D721Med (cell line): ENCODE data around the gene HAS3.

ENCODE experiments used
- DNase-seq: peaks from one replicate; pipeline ENCODE4 v3.0.0; 2011; ENCODE audit warnings: low spot score; ENCODE audit not compliant: insufficient read length
- FAIRE-seq: peaks from 2 replicates; lab custom pipeline; 2011; peaks lifted over from hg19 to GRCh38; lab: Jason Lieb, UNC
- TF ChIP-seq, protein P1 (sequence below): IDR thresholded peaks from 2 replicates; pipeline ENCODE4 v1.5.1; 2012; ENCODE audit warnings: mild to moderate bottlenecking, control low read depth; ENCODE audit not compliant: insufficient read depth; ENCODE audit errors: missing control alignments

The HAS3 gene

DNA sequence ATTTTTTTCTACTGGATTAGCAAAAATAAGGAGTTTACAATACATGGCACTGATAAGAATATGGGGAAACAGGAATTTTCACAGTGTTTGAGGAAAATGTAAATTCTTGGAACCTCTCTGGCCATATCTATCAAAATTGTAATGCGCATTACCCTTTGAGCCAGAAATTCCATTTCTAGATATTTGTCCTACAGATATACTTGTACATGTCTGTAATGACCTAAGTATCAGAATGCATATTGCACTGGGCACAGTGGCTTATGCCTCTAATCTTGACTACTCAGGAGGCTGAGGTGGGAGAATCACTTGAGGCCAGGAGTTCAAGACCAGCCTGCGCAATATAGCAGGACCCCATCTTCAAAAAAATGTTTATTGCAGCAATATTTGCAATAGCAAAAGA is 25.8 kb upstream of the HAS3 start:
- FAIRE-seq (no peak), DNase-seq (no peak)
- TF ChIP-seq, protein P1, sequence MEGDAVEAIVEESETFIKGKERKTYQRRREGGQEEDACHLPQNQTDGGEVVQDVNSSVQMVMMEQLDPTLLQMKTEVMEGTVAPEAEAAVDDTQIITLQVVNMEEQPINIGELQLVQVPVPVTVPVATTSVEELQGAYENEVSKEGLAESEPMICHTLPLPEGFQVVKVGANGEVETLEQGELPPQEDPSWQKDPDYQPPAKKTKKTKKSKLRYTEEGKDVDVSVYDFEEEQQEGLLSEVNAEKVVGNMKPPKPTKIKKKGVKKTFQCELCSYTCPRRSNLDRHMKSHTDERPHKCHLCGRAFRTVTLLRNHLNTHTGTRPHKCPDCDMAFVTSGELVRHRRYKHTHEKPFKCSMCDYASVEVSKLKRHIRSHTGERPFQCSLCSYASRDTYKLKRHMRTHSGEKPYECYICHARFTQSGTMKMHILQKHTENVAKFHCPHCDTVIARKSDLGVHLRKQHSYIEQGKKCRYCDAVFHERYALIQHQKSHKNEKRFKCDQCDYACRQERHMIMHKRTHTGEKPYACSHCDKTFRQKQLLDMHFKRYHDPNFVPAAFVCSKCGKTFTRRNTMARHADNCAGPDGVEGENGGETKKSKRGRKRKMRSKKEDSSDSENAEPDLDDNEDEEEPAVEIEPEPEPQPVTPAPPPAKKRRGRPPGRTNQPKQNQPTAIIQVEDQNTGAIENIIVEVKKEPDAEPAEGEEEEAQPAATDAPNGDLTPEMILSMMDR: no peak

DNA sequence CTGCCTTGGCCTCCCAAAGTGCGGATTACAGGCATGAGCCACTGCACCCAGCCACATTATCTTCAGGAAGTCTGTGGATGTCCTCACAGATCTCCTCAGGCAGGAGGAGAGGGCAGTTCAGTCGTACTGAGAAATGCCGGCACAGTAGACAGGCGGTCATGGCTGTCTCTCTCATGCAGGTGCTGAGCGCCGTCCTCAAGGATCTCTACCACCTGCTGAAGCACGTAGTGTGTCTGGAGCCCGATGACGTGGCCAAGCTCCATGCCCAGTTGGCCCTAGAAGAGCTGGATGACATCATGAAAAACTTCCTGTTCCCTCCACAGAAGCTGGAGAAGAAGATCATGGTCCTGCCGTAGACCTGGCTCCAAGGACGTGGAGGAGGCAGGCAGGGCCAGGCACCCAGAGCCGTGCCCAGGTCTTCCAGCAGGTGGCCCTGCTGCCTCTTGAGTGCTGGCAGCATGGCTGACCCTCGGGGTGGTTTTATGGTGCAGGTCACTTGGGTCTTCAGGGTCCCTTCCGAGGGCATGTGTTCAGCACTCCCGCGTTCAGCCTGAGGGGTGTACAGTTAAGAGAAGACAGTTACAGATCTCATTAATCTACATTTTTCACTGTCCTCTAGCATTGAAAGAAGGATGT is 22.0 kb upstream of the HAS3 start:
- TF ChIP-seq, protein P1: no peak
- FAIRE-seq (no peak), DNase-seq (no peak)

GRCh38 chr16:69084289-69084688 is 21.2 kb upstream of the HAS3 start:
- no peak for FAIRE-seq
- TF ChIP-seq, protein P1: no peak
- no peak for DNase-seq

DNA sequence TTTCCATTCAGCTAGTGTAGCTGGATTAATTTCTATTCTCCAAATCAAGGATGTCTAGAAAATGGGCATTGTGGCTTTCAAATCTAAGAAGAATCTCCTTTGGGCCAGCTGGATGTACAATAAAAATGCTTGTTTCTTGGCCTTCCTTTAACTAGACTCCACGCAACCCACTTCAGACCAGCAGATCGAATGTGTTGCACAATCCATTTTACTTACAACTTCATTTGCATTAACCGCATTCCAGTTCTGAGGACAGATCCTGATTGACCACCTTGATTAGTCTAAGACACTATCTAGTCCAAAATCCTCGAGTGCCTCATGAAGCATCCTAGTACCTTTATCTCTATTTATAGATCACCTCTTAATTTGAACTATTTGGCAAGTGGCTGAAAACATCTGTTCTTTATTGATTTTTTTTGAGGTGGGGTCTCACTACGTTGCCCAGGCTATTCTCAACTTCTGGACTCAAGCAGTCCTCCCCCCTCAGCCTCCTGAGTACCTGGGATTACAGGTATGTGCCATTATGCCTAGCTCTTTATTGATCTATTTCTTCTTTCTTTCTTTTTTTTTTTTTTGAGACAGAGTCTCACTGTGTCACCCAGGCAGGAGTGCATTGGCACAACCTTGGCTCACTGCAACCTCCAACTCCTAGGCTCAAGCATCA is 20.3 kb upstream of the HAS3 start:
- TF ChIP-seq, protein P1: no peak
- FAIRE-seq (no peak), DNase-seq (no peak)

DNA sequence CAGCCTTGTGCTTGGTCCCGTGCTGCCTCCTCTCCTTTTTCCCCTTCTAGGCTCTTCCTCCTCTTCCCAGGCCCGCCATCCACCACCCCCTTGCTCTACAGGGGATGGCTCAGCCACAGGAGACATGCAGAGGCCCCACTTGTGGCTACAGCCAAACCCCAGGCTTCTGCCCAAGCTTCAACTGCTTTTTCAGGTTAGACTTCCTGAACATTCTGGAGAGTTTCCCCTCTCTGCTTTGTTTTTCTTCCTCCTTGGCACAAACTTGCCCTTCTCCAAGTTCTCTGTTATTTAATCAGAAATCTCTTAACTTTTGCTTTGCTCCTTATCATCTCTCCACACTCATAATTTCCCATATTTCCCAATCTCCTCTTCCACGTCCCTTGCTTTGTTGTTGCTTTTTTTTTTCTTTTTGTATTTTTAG is 18.3 kb upstream of the HAS3 start:
- TF ChIP-seq, protein P1: no peak

DNA sequence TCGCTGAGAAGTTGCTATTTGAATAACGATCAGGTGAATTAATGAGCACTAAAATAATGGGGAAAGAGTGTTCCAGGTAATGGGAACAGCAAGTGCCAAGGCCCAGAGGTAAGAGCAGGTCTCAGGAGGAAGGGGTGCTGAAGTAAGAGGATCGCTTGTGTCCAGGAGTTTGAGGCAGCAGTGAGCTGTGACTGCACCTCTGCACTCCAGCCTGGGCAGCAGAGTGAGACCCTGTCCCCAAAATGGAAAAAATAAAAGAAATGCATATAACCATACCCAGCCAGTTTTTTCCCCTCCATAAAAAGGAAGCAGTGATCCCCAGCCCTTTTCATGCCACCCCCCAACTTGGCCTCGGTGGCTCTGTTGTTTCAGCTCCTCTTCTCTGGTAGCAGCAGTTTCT is 16.8 kb upstream of the HAS3 start:
- TF ChIP-seq, protein P1: no peak
- DNase-seq (no peak), FAIRE-seq (no peak)

More for the DNA sequence above, 18.3 kb upstream of the HAS3 start:
- no peak for DNase-seq
- no peak for FAIRE-seq
